Common myeloid progenitor, CD34-positive (primary cell): ENCODE results near the gene FCHO2. TPM values are rescaled to one million over a fixed set of nuclear protein-coding genes. Genes with fewer than 3 reads are reported as not detected.

ENCODE experiments used
- CTCF ChIA-PET: fragments of 350-600 bp; sonication (Branson Sonifier 250); formaldehyde crosslinking; loops from one replicate; lab custom pipeline; 2021; ENCODE audit warnings: antibody characterized with exemption; lab: Charles Lee
- POLR2A ChIA-PET: fragments of 350-600 bp; sonication (Branson Sonifier 250); formaldehyde crosslinking; loops from one replicate; lab custom pipeline; 2021; ENCODE audit warnings: antibody characterized with exemption; lab: Charles Lee
- DNase-seq, 3 donors: peaks; one replicate each; pipeline versions ENCODE4 v3.0.0 to v3.0.0-alpha.2; 2013
- H3K27ac ChIP-seq, 2 experiments: 1 replicate in 1 of 2; 2 replicates in 1 of 2; pipeline ENCODE4 v1.7.0; 2013; ENCODE audit warnings: inconsistent platforms in 2 of 2, low read length in 2 of 2, mild to moderate bottlenecking in 2 of 2, low read depth in 1 of 2, moderate library complexity in 1 of 2; ENCODE audit not compliant: severe bottlenecking in 2 of 2, insufficient read depth in 1 of 2, poor library complexity in 1 of 2
- H3K27me3 ChIP-seq, 5 experiments: replicated peaks in 2 of 5; 1 replicate in 3 of 5; 2 replicates in 2 of 5; pipeline versions ENCODE4 v1.6.1 to v1.7.0; 2013; ENCODE audit warnings: low read length in 4 of 5, mild to moderate bottlenecking in 2 of 5, moderate library complexity in 2 of 5, inconsistent platforms in 1 of 5; ENCODE audit not compliant: insufficient read depth in 5 of 5, control insufficient read depth in 4 of 5
- H3K36me3 ChIP-seq, 4 experiments: 1 replicate in 2 of 4; 2 replicates in 2 of 4; pipeline versions ENCODE4 v1.6.1 to v1.7.0; 2013; ENCODE audit warnings: low read length in 3 of 4, control low read depth in 1 of 4, mild to moderate bottlenecking in 1 of 4; ENCODE audit not compliant: control insufficient read depth in 4 of 4, insufficient read depth in 4 of 4
- H3K4me1 ChIP-seq, 4 experiments: 1 replicate in 3 of 4; 2 replicates in 1 of 4; pipeline versions ENCODE4 v1.6.1 to v1.7.1; 2013; ENCODE audit warnings: low read length in 3 of 4, mild to moderate bottlenecking in 3 of 4, control low read depth in 1 of 4, inconsistent platforms in 1 of 4, moderate library complexity in 1 of 4; ENCODE audit not compliant: control insufficient read depth in 4 of 4, insufficient read depth in 4 of 4; ENCODE audit errors: control extremely low read depth in 1 of 4
- H3K4me3 ChIP-seq, 7 experiments: 1 replicate in 4 of 7; 2 replicates in 3 of 7; pipeline versions ENCODE4 v1.5.1 to v1.7.0; 2013; ENCODE audit warnings: mild to moderate bottlenecking in 7 of 7, low read length in 6 of 7, moderate library complexity in 6 of 7, inconsistent platforms in 2 of 7, low read depth in 2 of 7, control low read depth in 1 of 7; ENCODE audit not compliant: insufficient read depth in 4 of 7, control insufficient read depth in 1 of 7; ENCODE audit errors: extremely low read depth in 1 of 7
- H3K9me3 ChIP-seq, 5 experiments: 1 replicate in 4 of 5; 2 replicates in 1 of 5; pipeline versions ENCODE4 v1.6.1 to v1.7.1; 2013; ENCODE audit warnings: low read length in 4 of 5, mild to moderate bottlenecking in 2 of 5, inconsistent platforms in 1 of 5, low read depth in 1 of 5, moderate library complexity in 1 of 5; ENCODE audit not compliant: control insufficient read depth in 4 of 5, insufficient read depth in 2 of 5; ENCODE audit errors: control extremely low read depth in 1 of 5
- WGBS: methylation state at CpG from one replicate; pipeline ENCODE4 v1.1.5; 2013; ENCODE audit not compliant: insufficient coverage; 5-methylcytosine and 5-hydroxymethylcytosine counted together
- polyA plus RNA-seq: library from polyadenylated mRNA; unstranded; fragments of 120-200 nt; gene quantifications from one replicate; pipeline ENCODE4 v1.2.1, GENCODE V29; 2013

Gene FCHO2, protein sequence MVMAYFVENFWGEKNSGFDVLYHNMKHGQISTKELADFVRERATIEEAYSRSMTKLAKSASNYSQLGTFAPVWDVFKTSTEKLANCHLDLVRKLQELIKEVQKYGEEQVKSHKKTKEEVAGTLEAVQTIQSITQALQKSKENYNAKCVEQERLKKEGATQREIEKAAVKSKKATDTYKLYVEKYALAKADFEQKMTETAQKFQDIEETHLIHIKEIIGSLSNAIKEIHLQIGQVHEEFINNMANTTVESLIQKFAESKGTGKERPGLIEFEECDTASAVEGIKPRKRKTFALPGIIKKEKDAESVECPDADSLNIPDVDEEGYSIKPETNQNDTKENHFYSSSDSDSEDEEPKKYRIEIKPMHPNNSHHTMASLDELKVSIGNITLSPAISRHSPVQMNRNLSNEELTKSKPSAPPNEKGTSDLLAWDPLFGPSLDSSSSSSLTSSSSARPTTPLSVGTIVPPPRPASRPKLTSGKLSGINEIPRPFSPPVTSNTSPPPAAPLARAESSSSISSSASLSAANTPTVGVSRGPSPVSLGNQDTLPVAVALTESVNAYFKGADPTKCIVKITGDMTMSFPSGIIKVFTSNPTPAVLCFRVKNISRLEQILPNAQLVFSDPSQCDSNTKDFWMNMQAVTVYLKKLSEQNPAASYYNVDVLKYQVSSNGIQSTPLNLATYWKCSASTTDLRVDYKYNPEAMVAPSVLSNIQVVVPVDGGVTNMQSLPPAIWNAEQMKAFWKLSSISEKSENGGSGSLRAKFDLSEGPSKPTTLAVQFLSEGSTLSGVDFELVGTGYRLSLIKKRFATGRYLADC
- polyA plus RNA-seq: 13.1 TPM

DNA sequence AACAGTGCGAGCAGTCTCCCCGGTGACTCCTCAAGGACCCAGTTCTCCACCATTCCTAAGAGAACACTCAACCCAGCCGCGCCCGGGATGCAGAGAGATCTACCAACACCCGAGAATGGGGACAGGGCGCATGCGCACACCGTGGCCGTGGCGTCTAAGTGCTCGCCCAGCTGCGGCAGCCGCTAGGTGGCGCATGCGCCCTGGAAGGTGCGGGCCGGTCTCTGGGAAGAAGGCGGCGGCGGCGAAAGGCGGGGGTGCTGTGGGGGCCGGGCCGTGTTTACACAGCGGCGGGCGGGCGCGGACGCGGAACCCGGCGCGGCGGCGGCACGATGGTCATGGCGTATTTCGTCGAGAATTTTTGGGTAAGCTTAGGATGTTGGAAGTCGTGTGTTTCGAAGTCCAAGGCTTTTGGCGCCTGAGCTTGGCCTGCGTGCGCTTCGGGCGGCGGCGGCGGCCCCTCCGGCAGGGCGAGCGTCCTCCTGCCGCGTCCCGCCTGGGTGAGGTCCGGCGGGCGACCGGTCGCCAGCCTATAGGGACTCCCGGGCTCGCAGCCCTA, at the start of gene FCHO2:
FCHO2 (plus strand) TSS at position 274 of the 556 bp plus-strand sequence; CDS start at position 330, 56 bp downstream.
- Histone ChIP-seq H3K4me1 (peaks cover 8 to 18% (median 9%) of the 10 kb centered on the region in 4 experiments), H3K9me3 (peaks cover 0 to 5% (median 0%) of the 10 kb centered on the region in 5 experiments), H3K36me3 (no peaks in the 10 kb centered on the region), H3K4me3 (peak within 1 kb of the TSS; percentile 77 to 94 (median 86)), H3K27ac (peak within 1 kb of the TSS; percentile 40 to 73), H3K27me3 (peaks cover 0 to 9% (median 0%) of the 10 kb centered on the region in 5 experiments)
- peak; percentile 93 to 96 (median 94) for DNase-seq
- ChIA-PET POLR2A (interaction anchor here (0.5 kb wide), 1 partner anchor 634 kb away, joined by 3 read pairs; no protein-coding TSS in a partner anchor), CTCF (interaction anchor here (0.8 to 1.7 kb wide), 4 partner anchors 10 to 1911 kb away, joined by 3 to 6 read pairs (median 4); no protein-coding TSS in a partner anchor)
- 0% methylated on average over 52 of the region's 64 CpGs for WGBS

DNA sequence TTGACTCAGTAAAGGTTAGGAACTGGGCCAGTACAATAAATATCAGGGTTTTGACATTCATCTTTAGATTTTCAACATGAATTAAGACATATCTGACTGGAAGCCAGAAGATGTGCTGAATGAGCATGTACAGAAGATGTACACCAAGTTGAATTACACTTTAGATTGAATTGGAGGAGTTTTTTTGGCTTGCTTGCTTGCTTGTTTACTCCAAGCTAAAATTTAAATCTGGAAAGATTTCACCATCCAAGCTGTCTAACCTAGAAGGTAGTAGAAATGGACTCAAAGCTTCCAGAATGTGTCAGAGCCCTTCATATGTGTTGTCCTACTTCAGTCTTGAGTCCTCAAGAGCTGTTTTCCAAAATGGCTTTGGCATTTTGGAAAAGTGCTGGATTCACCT, 49.0 kb upstream of the FCHO2 start:
- ChIA-PET CTCF (no interaction called here), POLR2A (no interaction called here)
- Histone ChIP-seq H3K4me3 (no peak overlapping the region), H3K27me3 (no peaks in the 10 kb centered on the region), H3K36me3 (peaks cover 21 to 66% (median 38%) of the 10 kb centered on the region in 4 experiments), H3K4me1 (no peaks in the 10 kb centered on the region), H3K9me3 (no peaks in the 10 kb centered on the region), H3K27ac (no peak overlapping the region)
- no peak for DNase-seq

DNA sequence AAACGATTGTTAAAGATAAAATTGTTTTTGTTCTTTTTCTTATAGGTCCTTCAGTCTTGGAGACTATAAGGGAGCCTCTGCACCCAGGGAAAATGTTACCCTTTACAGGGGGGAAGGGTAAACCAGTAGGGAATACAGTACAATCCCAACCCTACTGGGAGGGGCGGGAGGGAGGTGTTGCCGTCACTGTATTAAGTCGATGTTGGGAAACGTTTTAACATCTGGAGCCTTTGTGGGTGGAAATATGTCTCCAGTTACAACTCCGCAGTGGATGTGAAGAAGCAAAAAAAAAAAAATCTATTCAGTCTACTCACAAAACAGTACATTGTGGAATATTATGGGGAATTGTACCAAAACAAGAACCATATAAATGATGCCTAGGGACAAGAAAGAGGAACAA, 47.2 kb upstream of the FCHO2 start:
- CTCF ChIA-PET: no interaction called here

DNA sequence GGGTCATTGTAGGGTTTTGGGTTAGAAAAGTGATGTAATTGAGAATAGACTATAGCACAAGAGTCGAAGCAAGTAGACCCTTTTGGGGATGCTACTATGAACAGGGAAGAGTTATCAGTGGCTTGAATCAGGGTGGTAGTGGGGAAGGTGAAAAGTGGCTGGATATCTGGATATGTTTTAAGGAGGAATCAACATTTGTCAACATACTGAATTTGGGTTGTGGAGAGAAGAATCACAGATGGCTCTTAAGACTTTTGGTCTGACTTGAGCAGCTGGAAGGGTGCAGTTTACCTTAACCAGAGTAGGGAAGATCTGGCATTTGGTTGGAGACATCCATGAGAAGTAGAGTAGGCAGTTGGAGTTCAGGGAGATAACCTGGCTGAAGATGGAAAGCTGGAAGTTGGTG, 38.5 kb upstream of the FCHO2 start:
- H3K27ac ChIP-seq: no peak overlapping the region
- no peaks in the 10 kb centered on the region for H3K36me3 ChIP-seq
- ChIA-PET POLR2A (no interaction called here), CTCF (interaction anchor here (1.5 kb wide), 1 partner anchor 534 kb away, joined by 4 read pairs; no protein-coding TSS in a partner anchor)
- no peak overlapping the region for H3K4me3 ChIP-seq
- no peak for DNase-seq
- WGBS: 80% methylated on average over 1 of the region's 1 CpG
- peaks cover 0 to 2% (median 0%) of the 10 kb centered on the region in 5 experiments for H3K27me3 ChIP-seq
- no peaks in the 10 kb centered on the region for H3K4me1 ChIP-seq
- H3K9me3 ChIP-seq: no peaks in the 10 kb centered on the region

More for the DNA sequence above, 47.2 kb upstream of the FCHO2 start:
- WGBS: no CpG with 5 or more reads among the region's 6 CpGs
- H3K9me3 ChIP-seq: no peaks in the 10 kb centered on the region
- POLR2A ChIA-PET: no interaction called here
- no peak overlapping the region for H3K4me3 ChIP-seq
- H3K27me3 ChIP-seq: no peaks in the 10 kb centered on the region
- H3K4me1 ChIP-seq: no peaks in the 10 kb centered on the region
- H3K36me3 ChIP-seq: peaks cover 16 to 51% (median 33%) of the 10 kb centered on the region in 4 experiments
- no peak overlapping the region for H3K27ac ChIP-seq
- no peak for DNase-seq

DNA sequence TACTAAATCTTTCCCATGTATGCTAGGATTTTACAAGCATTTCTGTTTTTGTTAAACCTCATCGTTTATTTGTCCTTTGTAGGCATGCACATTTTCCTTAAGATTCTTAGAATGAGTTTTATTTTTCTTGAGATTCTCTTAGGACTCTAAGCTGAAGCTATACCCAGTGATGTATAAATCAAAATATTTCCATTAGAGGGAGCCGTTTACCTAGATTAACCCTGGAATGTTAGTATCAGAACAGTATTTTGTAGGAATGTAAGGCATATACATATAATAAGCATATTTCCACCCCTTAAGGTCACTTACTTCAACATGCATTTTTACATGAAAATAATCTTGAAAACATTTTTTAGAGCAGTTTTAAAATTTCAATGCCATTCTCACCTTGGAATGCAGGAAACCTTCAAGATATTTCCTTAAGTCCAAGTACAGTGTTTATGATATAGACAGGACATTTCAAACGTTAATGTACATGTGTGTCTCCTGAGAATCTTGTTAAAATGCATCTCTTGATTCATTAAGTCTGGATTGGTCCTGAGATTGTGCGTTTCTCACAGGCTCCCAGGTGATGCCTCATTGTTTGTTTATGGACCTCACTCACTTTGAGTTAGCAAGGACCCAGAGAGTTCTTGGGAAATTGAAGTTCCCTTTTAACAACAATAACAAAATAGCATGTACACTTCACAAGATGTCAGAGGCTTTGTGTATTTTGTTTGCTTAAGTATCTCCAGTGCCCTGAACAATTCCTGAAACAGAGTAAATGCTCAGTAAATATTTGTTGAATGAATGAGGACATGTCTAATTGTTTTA, 34.9 kb upstream of the FCHO2 start:
- Histone ChIP-seq H3K9me3 (no peaks in the 10 kb centered on the region), H3K4me1 (no peaks in the 10 kb centered on the region), H3K27ac (no peak overlapping the region), H3K27me3 (peaks cover 0 to 2% (median 0%) of the 10 kb centered on the region in 5 experiments), H3K36me3 (no peaks in the 10 kb centered on the region), H3K4me3 (no peak overlapping the region)
- 38% methylated on average over 1 of the region's 4 CpGs for WGBS
- POLR2A ChIA-PET: no interaction called here
- CTCF ChIA-PET: interaction anchor here (0.9 to 1.3 kb wide), 2 partner anchors 113 to 297 kb away, joined by 3 read pairs; no protein-coding TSS in a partner anchor
- peak; percentile 26 to 49 (median 40) for DNase-seq

DNA sequence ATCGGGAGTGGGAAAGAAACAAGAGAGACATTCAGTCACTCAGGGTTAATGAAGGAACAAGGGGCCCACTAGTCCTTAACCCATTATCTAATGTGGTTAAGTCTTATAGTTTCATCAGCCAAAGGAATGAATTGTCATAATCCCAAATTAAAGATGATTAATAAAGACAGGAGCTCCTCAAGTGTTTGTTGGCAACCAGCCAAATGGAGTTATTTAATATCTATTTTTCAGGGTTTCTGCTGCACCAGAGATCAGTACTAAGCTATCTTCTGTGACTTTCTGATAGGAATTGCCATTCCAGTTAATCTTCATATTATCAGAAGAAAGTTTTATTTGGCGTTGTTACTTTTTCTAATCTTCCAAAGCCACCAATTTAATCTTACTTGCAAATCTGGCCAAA, 34.0 kb upstream of the FCHO2 start:
- Histone ChIP-seq H3K27ac (no peak overlapping the region), H3K9me3 (no peaks in the 10 kb centered on the region), H3K4me1 (no peaks in the 10 kb centered on the region), H3K36me3 (no peaks in the 10 kb centered on the region), H3K27me3 (peaks cover 0 to 2% (median 0%) of the 10 kb centered on the region in 5 experiments), H3K4me3 (no peak overlapping the region)
- POLR2A ChIA-PET: no interaction called here
- WGBS: 83% methylated on average over 2 of the region's 2 CpGs
- CTCF ChIA-PET: no interaction called here
- DNase-seq: no peak
